GM12865 (cell line): ENCODE measurements around the gene IL13RA2.

Source experiments
- DNase-seq: peaks from one replicate; pipeline ENCODE4 v3.0.0; 2010; ENCODE audit warnings: low read depth
- H3K4me3 ChIP-seq: 2 replicates; pipeline ENCODE4 v1.5.1; 2011; ENCODE audit warnings: mild to moderate bottlenecking, low read depth, low read length, control low read depth
- TF ChIP-seq, protein P1 (sequence below): IDR thresholded peaks from 2 replicates; pipeline ENCODE4 v1.5.1; 2011; ENCODE audit warnings: low read length, control low read depth, low read depth, inconsistent platforms; ENCODE audit not compliant: insufficient read depth; ENCODE audit errors: missing control alignments

IL13RA2 gene

GRCh38 chrX:115047181-115047580 is 29.8 kb upstream of the IL13RA2 start:
- no peak for DNase-seq

DNA sequence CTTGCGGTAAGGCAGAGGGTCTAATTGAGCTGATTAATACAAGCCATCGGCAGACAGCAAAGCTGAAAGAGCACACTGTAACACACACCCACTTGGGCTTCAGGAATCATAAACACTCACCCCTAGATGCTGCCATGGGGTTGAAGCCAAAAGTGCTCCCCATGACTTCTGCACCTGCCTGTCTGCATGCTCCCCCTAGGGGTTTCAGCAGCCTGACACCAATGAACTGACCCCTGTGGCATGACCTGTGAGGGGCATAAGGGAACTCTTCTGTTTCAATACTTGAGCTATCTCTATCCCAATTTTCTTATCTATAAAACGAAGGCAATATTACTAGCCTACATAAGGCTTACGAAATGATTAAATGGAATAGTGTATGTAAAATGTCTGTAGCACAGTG is 23.0 kb upstream of the IL13RA2 start:
- TF ChIP-seq, protein P1, sequence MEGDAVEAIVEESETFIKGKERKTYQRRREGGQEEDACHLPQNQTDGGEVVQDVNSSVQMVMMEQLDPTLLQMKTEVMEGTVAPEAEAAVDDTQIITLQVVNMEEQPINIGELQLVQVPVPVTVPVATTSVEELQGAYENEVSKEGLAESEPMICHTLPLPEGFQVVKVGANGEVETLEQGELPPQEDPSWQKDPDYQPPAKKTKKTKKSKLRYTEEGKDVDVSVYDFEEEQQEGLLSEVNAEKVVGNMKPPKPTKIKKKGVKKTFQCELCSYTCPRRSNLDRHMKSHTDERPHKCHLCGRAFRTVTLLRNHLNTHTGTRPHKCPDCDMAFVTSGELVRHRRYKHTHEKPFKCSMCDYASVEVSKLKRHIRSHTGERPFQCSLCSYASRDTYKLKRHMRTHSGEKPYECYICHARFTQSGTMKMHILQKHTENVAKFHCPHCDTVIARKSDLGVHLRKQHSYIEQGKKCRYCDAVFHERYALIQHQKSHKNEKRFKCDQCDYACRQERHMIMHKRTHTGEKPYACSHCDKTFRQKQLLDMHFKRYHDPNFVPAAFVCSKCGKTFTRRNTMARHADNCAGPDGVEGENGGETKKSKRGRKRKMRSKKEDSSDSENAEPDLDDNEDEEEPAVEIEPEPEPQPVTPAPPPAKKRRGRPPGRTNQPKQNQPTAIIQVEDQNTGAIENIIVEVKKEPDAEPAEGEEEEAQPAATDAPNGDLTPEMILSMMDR, result no peak
- no peak for DNase-seq
- H3K4me3 ChIP-seq, result no peak overlapping the region

More at GRCh38 chrX:115047181-115047580, 29.8 kb upstream of the IL13RA2 start:
- H3K4me3 ChIP-seq, result no peak overlapping the region
- TF ChIP-seq, protein P1, result no peak

DNA sequence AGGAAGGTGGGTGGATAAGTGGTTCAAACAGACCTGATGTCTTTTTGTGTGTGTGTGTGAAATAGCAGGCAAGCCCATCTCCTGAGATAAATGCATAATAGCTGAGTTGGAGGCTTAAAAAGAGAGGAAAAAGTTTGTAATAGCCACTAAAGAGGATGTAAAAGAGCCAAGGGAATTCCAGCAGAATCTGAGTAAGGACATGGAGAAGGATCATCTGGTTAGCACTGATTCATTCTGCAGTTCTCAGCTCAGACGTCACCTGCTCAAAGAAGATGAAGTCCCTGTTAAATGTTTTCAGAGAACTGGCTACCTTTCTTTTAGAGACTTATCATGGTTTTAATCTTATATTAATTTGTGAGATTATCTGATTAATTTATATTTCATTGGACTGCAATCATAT is 21.0 kb upstream of the IL13RA2 start:
- DNase-seq, result no peak
- TF ChIP-seq, protein P1, result no peak
- H3K4me3 ChIP-seq, result no peak overlapping the region

- DNase-seq, result no peak
- no peak overlapping the region for H3K4me3 ChIP-seq
- TF ChIP-seq, protein P1, result no peak
These were observed 18.6 kb upstream of the IL13RA2 start for GRCh38 chrX:115036029-115036428.

- TF ChIP-seq, protein P1, result no peak
- H3K4me3 ChIP-seq, result no peak overlapping the region
- DNase-seq, result no peak
These were observed 14.6 kb upstream of the IL13RA2 start for GRCh38 chrX:115031989-115032388.

DNA sequence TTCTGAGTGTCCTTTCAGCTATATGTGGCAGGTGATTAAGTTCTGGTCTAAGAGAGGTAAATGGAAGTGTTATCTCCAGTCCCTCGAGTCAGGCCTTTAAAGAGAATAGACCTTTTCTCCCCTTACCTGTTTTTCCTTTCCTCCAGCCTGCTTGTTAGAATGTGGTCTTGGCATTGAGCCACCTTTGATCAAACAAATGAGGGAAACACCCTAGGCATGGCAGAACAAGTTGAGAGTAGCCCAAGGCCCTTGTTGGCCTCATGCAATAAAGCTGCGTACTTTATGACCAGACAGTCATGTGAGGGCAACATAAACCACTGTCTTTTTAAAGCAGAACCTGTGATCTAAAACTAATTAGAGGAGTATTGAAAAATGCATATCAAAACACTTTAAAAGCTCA is 13.2 kb upstream of the IL13RA2 start:
- peak; percentile 3 for DNase-seq
- no peak overlapping the region for H3K4me3 ChIP-seq
- TF ChIP-seq, protein P1, result no peak

DNA sequence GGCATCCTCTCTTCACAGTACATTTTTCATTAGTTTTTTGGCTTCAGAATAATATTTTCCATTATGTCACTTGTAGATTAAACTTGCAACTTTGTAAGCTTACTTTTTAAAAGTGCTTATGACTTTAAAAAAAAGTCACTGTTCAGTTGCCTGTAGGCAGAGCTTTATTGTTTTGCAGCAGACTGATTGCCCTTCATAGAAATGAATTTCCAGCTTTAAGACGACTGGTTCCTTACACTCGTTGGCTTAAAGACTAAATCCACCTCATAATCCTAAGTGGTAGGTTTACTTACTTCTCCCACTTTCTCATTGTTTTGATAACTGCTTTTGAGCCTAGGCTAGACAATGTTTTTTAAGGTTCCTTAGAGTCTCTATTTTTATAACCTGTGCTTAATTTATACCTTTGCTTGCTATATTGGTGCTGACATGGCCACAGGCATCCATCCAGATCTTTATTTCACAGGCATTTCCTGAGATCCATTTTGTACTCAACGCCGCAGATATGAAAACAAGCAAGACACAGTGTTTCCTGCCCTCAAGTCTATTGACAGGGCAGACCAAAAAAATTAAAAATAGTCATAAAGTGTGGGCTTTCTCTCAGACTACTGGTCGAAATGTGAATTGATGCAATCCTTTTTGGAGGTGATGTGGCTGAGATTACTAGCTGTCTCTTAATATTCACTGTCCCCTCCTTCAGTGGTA is 12.6 kb upstream of the IL13RA2 start:
- no peak overlapping the region for H3K4me3 ChIP-seq
- TF ChIP-seq, protein P1, result no peak
- DNase-seq, result no peak
